ENCODE results near the gene ZSWIM6.

DNA sequence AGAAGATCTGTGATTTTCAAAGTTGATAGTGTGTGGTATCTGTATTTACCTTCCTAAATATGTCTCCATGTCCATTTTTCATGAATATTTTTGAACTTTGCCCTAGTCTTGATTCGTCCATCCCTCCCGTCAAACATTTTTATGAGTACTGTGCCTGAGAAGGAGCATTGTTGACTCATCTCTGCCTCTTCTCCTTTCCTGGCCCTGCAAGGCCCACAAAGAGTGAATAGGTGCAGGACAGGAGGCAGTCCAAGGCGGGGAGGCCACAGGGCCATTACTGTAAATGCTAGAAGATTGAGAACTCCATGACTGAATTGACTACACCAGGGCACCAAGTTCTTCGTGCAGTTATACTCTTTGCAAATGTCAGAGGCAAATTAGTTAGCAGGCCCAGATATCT is 200.9 kb downstream of the ZSWIM6 start:
- TF ChIP-seq, protein P1, sequence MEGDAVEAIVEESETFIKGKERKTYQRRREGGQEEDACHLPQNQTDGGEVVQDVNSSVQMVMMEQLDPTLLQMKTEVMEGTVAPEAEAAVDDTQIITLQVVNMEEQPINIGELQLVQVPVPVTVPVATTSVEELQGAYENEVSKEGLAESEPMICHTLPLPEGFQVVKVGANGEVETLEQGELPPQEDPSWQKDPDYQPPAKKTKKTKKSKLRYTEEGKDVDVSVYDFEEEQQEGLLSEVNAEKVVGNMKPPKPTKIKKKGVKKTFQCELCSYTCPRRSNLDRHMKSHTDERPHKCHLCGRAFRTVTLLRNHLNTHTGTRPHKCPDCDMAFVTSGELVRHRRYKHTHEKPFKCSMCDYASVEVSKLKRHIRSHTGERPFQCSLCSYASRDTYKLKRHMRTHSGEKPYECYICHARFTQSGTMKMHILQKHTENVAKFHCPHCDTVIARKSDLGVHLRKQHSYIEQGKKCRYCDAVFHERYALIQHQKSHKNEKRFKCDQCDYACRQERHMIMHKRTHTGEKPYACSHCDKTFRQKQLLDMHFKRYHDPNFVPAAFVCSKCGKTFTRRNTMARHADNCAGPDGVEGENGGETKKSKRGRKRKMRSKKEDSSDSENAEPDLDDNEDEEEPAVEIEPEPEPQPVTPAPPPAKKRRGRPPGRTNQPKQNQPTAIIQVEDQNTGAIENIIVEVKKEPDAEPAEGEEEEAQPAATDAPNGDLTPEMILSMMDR (conservative IDR thresholded peaks at IDR 0.05 in 1 of 2, IDR thresholded peaks at IDR 0.05 in 1 of 2; ENCODE audit: extremely low read depth in 1 of 2, insufficient read depth in 1 of 2, low read depth in 1 of 2, low read length in 2 of 2), result no peak
- no peak for TF ChIP-seq EZH2 (IDR thresholded peaks at IDR 0.05; ENCODE audit: borderline replicate concordance, low read length)

Data from mammary epithelial cell (primary cell).